DOHH2 (cell line): ENCODE measurements around the gene LOXL1.

Experiments used
- CTCF ChIP-seq: fragments of 200-600 bp; sonication (generic); IDR thresholded peaks from one replicate; pipeline ENCODE4 v1.5.1; 2014; ENCODE audit warnings: antibody characterized with exemption, mild to moderate bottlenecking, low read depth, low read length; ENCODE audit not compliant: poor library complexity, severe bottlenecking
- EZH2phosphoT487 ChIP-seq: fragments of 200-600 bp; sonication (generic); IDR thresholded peaks from 2 replicates; pipeline ENCODE4 v1.6.1; 2017; ENCODE audit warnings: borderline replicate concordance, mild to moderate bottlenecking, antibody characterized with exemption, low read length, moderate library complexity, mixed read lengths

- TF ChIP-seq CTCF (no peak), EZH2phosphoT487 (no peak)
These were observed 12.1 kb upstream of the LOXL1 start for GRCh38 chr15:73914145-73914544.
